MG63 (cell line): Measurements from ENCODE around the gene NGRN. TPM values are rescaled to one million over a fixed set of nuclear protein-coding genes. Genes with fewer than 3 reads are reported as not detected.
"Not testable (repeated sequence)": the region's sequence is repeated elsewhere in the genome, so short reads cannot be mapped to it uniquely, and the experiment has no call there.

Source experiments
- DNase-seq: peaks from one replicate; pipeline ENCODE4 v3.0.0-alpha.2; 2020
- H3K27me3 ChIP-seq: fragments of 250-450 bp; sonication (Bioruptor Pico); 2 replicates; pipeline ENCODE4 v1.5.1; 2020; ENCODE audit warnings: mild to moderate bottlenecking, moderate library complexity
- H3K36me3 ChIP-seq: fragments of 250-450 bp; sonication (Bioruptor Pico); 2 replicates; pipeline ENCODE4 v1.5.1; 2020; ENCODE audit warnings: mild to moderate bottlenecking, moderate library complexity
- H3K4me3 ChIP-seq: fragments of 250-450 bp; sonication (Bioruptor Pico); 2 replicates; pipeline ENCODE4 v1.5.1; 2020; ENCODE audit warnings: mild to moderate bottlenecking, moderate library complexity
- H3K9me3 ChIP-seq: fragments of 250-450 bp; sonication (Bioruptor Pico); 2 replicates; pipeline ENCODE4 v1.5.1; 2020; ENCODE audit warnings: mild to moderate bottlenecking, moderate library complexity
- total RNA-seq: library from RNA; depleted of rRNA; stranded (reverse); fragments of >200 nt; shearing (Covaris generic); gene quantifications from 2 replicates; pipeline ENCODE4 v1.2.3, GENCODE V29; 2014; ENCODE audit warnings: low replicate concordance

Gene NGRN
- total RNA-seq, 1 experiment from 2014 or later: 134 TPM

GRCh38 chr15:90231028-90232017, 34.1 kb upstream of the NGRN start:
- no peaks in the 10 kb centered on the region for H3K9me3 ChIP-seq
- no peaks in the 10 kb centered on the region for H3K27me3 ChIP-seq

GRCh38 chr15:90232196-90232595, 33.3 kb upstream of the NGRN start:
- DNase-seq: no peak
- peaks cover 45% of the 10 kb centered on the region for H3K36me3 ChIP-seq
- peak overlapping the region; percentile 93 for H3K4me3 ChIP-seq
- no peaks in the 10 kb centered on the region for H3K27me3 ChIP-seq
- H3K9me3 ChIP-seq: no peaks in the 10 kb centered on the region

More at GRCh38 chr15:90231028-90232017, 34.1 kb upstream of the NGRN start:
- DNase-seq: no peak
- peaks cover 52% of the 10 kb centered on the region for H3K36me3 ChIP-seq
- no peak overlapping the region for H3K4me3 ChIP-seq

DNA sequence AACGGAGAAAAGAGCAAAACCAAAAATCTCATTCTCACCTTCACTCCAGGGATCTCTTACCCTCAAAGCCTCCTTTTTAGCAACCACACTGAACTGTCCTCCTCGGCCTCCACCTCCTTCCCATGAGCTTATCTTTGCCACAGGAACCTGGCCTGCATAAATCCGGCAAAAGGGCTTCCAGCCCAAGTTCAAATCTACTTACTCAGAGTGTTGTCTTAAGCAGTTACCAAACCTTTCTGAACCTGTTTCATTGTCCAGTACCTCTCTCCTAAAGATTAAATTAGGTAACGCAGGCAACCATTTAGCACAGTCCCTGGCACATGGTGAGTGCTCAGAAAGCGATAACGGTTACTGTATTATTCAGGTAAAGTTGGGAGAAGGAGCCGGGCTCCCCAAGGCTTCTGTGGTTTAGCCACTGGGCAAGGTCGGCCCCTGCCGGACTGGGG, 32.5 kb upstream of the NGRN start:
- Histone ChIP-seq H3K27me3 (no peaks in the 10 kb centered on the region), H3K4me3 (peak overlapping the region; percentile 93), H3K9me3 (no peaks in the 10 kb centered on the region), H3K36me3 (peaks cover 40% of the 10 kb centered on the region)
- no peak for DNase-seq

GRCh38 chr15:90233387-90234095, 31.9 kb upstream of the NGRN start, which contains the start of gene CIB1:
TSS of gene CIB1 (minus strand) at chr15:90233941. CDS start at chr15:90233885, 56 bp downstream.
- H3K36me3 ChIP-seq: peaks cover 36% of the 10 kb centered on the region
- H3K4me3 ChIP-seq: peak within 1 kb of the TSS; percentile 93

GRCh38 chr15:90234096-90234988, 31.1 kb upstream of the NGRN start, which contains the start of gene GDPGP1:
TSS of gene GDPGP1 (plus strand) at chr15:90234209. CDS start at chr15:90240909, 6,700 bp downstream.
- Histone ChIP-seq H3K4me3 (peak within 1 kb of the TSS; percentile 93), H3K36me3 (peaks cover 31% of the 10 kb centered on the region), H3K27me3 (no peaks in the 10 kb centered on the region), H3K9me3 (no peaks in the 10 kb centered on the region)
- DNase-seq: no peak

More at GRCh38 chr15:90233387-90234095, 31.9 kb upstream of the NGRN start, which contains the start of gene CIB1:
- peak; percentile 98 for DNase-seq
- H3K27me3 ChIP-seq: no peaks in the 10 kb centered on the region
- no peaks in the 10 kb centered on the region for H3K9me3 ChIP-seq

GRCh38 chr15:90239371-90239770, 26.1 kb upstream of the NGRN start:
- no peak for DNase-seq
- Histone ChIP-seq H3K4me3 (no peak overlapping the region), H3K9me3 (no peaks in the 10 kb centered on the region)

DNA sequence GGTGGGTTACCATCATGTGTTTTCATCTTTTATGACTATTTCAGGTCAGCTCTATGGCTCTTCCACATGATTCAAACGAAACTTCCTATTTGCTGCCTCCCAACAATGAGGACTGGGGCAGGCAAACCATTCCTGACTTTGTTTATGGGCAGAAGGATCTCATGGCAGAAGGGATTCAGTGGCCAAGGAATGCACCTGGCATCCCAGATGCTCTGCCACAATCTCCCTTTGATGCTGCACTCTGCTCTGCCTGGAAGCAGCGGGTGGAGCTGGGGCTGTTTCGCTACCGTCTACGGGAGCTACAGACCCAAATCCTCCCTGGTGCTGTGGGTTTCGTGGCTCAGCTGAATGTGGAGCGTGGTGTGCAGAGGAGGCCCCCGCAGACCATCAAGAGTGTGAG, 24.6 kb upstream of the NGRN start:
- no peak for DNase-seq
- H3K4me3 ChIP-seq: no peak overlapping the region
- H3K9me3 ChIP-seq: no peaks in the 10 kb centered on the region
- peaks cover 11% of the 10 kb centered on the region; the same call in 1 of the 2 replicates for H3K36me3 ChIP-seq
- H3K27me3 ChIP-seq: no peaks in the 10 kb centered on the region

More at GRCh38 chr15:90239371-90239770, 26.1 kb upstream of the NGRN start:
- no peaks in the 10 kb centered on the region for H3K27me3 ChIP-seq
- peaks cover 11% of the 10 kb centered on the region; the same call in 1 of the 2 replicates for H3K36me3 ChIP-seq

GRCh38 chr15:90241343-90242192, 23.9 kb upstream of the NGRN start:
- DNase-seq: no peak
- H3K27me3 ChIP-seq: no peaks in the 10 kb centered on the region
- peaks cover 11% of the 10 kb centered on the region; the same call in 1 of the 2 replicates for H3K36me3 ChIP-seq
- H3K9me3 ChIP-seq: no peaks in the 10 kb centered on the region
- H3K4me3 ChIP-seq: no peak overlapping the region

- no peaks in the 10 kb centered on the region for H3K9me3 ChIP-seq
- no peak for DNase-seq
- H3K36me3 ChIP-seq: peaks cover 7% of the 10 kb centered on the region; the same call in 1 of the 2 replicates
- no peaks in the 10 kb centered on the region for H3K27me3 ChIP-seq
- no peak overlapping the region for H3K4me3 ChIP-seq
Measured at GRCh38 chr15:90243943-90244639, 21.4 kb upstream of the NGRN start.

GRCh38 chr15:90248789-90249202, 16.7 kb upstream of the NGRN start:
- Histone ChIP-seq H3K36me3 (no peaks in the 10 kb centered on the region), H3K9me3 (no peaks in the 10 kb centered on the region), H3K27me3 (no peaks in the 10 kb centered on the region), H3K4me3 (no peak overlapping the region; the same call in 1 of the 2 replicates)
- no peak for DNase-seq

DNA sequence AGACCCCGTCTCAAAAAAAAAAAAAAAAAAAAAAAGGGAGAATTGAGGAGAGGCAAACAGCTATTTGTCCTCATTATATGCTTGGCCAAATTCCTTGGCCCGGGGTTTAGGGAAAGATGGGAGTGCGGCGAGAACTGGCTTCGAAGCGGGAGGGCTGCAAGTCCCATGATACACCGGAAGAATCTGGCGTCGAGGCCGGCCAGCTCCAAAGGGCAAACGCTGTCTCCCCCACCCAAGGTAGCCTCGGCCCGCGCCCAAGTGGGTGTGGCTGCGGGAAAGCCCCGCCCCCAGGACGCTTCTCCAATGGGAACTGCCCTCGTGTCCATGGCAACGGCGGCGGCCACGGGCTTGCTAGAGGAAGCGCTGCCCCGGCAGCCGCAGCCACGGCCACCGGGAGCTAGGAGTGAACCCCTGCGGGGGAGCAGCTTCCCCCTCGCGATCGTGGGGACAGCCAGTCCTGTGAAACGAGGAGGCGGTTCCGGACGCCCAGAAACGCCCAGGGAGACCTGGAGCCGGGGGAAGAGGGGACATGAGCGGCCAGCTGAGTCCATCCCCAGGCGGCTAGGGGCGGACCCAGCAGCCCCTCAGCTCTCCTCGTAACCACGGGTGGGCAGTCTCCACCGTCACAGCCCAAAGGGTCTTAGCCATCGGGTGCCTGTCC, 16.1 kb upstream of the NGRN start, which contains the start of gene TTLL13:
Gene TTLL13, plus strand, starts transcription at position 354 of the 661 bp plus-strand sequence. CDS start 1,075 bp downstream, outside the sequence.
- DNase-seq: peak; percentile 88

DNA sequence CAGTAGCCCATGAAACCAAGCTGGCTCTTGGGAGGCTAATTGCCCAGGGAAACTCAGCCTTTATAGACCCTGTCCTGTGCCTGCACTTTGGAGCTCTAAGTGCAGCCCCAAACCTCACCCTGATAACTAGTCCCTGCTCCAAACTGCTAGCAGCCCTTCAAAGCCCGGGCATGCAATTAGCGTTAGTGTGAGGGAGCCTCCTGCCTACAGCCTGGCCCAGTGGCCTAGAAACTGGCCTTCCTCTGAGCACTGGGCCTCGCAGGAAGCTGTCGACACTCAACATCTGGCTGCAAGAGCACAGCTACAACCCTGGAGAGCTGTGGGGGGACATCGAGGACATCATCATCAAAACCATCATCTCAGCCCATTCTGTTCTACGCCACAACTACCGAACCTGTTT, 7.7 kb upstream of the NGRN start:
- H3K9me3 ChIP-seq: no peaks in the 10 kb centered on the region
- H3K36me3 ChIP-seq: no peaks in the 10 kb centered on the region
- no peak for DNase-seq
- H3K4me3 ChIP-seq: no peak overlapping the region
- H3K27me3 ChIP-seq: no peaks in the 10 kb centered on the region

More for the DNA sequence above, 16.1 kb upstream of the NGRN start, which contains the start of gene TTLL13:
- peak within 1 kb of the TSS; percentile 47 for H3K4me3 ChIP-seq
- no peaks in the 10 kb centered on the region for H3K9me3 ChIP-seq
- no peaks in the 10 kb centered on the region for H3K27me3 ChIP-seq
- H3K36me3 ChIP-seq: no peaks in the 10 kb centered on the region

DNA sequence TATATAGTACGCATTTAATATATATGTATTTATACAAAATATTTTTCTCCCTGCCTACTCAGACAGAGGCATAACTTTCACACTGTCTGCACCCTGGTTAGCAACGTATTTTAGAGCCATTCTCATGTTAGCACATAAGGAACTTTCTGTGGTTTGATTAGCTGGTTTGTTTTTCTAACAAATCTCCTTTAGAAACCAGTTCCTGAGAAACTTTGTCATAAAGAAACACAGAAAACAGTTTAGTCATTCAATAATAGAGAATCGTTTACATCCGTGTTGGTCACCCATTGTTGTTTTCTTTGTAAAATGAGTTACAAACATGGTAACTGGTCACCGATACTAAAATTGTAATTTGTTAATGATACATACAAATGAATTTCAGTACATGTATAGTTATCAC, 5.9 kb upstream of the NGRN start:
- Histone ChIP-seq H3K36me3 (no peaks in the 10 kb centered on the region), H3K27me3 (no peaks in the 10 kb centered on the region), H3K9me3 (no peaks in the 10 kb centered on the region), H3K4me3 (no peak overlapping the region)
- no peak for DNase-seq

DNA sequence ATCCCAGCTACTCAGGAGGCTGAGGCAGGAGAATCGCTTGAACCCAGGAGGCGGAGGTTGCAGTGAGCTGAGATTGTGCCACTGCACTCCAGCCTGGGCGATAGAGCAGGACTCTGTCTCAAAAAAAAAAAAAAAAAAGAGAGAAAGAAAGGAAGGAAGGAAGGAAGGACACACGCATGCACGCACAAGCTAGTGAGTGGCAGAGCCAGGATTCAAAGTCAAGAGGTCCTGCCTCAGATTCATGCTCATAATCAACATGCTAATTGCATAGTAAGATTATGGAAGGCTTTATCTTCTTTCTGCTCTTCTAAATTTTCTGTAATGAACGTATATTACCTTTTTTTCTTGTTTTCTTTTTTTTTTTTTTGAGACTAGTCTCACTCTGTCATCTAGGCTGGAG, 4.7 kb upstream of the NGRN start:
- not testable (repeated sequence) for H3K27me3 ChIP-seq, H3K36me3 ChIP-seq, H3K4me3 ChIP-seq, DNase-seq, H3K9me3 ChIP-seq
